Activated CD4-positive, alpha-beta T cell treated with anti-CD3 and anti-CD28 coated beads, Interleukin-2, amount 50 U/mL, for 48 hours (primary cell): ENCODE measurements around the gene ARMC5.
A peak's percentile ranks its signal among the peaks of the same experiment; 100 is the strongest.
"Not testable (repeated sequence)": the region's sequence is repeated elsewhere in the genome, so short reads cannot be mapped to it uniquely, and the experiment has no call there.

Experiments used
- DNase-seq, 2 experiments: peaks; one replicate each; pipeline ENCODE4 v3.0.0-alpha.2; 2020

Gene ARMC5

GRCh38 chr16:31435341-31436220 is 23.7 kb upstream of the ARMC5 start:
- no peak for DNase-seq

- no peak for DNase-seq
These were observed 22.9 kb upstream of the ARMC5 start for GRCh38 chr16:31436221-31437045.

DNA sequence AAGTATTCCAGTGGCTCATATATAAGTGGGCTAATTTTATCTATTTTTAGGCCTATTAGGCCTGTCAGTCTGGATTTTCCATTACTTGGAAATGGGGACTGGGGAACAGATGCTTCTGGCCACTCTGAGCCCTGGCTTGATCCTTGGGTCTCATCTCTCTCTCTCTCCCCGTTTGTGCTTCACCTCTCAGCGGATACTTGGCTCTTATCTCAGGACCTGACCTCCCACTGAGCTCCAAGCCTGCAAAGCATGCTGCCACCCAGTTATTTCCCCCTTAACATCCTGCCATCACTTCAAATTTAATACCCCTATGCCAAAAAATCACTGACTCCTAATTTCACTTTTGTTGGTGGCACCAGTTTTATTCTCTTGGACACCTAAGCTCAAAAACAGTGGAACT is 20.9 kb upstream of the ARMC5 start:
- no peak for DNase-seq

GRCh38 chr16:31439023-31439422 is 20.3 kb upstream of the ARMC5 start:
- DNase-seq, result not testable (repeated sequence)

GRCh38 chr16:31439519-31439918 is 19.8 kb upstream of the ARMC5 start:
- DNase-seq, result no peak

DNA sequence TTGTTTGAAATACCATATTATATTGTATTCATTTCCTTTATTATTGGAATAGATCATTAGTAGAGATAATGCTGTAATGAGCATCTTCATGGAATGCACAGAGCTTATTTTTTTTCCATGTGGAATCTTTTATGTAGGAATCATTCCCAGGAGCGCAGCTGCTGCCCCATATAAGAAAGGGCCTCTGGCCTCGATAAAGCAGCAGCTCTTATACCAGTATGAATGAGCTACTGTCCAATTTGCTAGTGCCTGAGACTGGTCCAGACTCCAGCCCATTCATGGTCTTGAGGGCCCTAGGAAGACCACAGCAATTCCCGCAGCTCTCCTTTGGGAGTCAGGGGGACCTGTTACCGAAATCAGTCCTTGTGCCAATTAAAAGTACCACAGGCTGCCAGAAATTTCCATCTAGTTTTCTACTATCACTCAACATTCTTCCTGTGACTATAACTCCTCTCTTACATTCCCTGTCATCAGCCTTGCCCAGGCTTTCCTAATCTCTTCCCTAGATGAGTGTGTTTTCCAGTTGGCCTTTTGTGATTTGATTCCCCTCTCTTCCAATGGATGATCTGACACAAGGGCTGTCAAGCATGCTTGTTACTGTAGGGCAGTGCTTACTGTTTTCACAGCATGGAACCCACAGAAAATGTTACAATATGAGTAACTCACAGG is 18.7 kb upstream of the ARMC5 start:
- no peak for DNase-seq

GRCh38 chr16:31441956-31442355 is 17.3 kb upstream of the ARMC5 start:
- no peak for DNase-seq

DNA sequence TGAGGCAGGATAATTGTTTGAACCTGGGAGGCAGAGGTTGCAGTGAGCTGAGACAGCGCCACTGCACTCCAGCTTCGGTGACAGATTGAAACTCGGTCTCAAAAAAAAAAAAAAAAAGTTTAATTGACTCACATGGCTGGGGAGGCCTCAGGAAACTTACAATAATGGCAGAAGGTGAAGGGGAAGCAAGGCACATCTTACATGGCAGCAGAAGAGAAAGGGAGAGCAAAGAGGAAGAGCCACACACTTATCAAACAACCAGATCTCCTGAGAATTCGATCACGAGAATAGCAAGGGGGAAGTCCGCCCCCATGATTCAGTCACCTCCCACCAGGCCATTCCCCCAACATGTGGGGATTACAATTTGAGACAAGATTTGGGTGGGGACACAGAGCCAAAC is 13.4 kb upstream of the ARMC5 start:
- not testable (repeated sequence) for DNase-seq

DNA sequence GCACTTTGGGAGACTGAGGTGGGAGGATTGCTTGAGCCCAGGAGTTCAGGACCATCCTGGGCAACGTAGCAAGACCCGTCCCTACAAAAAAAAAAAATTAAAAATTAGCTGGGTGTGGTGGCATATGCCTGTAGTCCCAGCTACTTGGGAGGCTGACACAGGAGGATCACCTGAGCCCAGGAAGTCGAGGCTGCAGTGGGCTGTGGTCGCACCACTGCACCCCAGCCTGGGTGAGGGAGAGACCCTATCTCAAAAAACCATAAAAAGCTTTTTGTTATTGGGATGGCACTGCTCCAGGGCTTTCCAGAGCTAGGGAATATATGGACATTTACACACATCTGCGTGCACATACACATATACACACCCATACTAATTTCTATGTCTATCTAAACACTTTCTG is 8.1 kb upstream of the ARMC5 start:
- no peak for DNase-seq

GRCh38 chr16:31451681-31452351 is 7.5 kb upstream of the ARMC5 start:
- no peak for DNase-seq

DNA sequence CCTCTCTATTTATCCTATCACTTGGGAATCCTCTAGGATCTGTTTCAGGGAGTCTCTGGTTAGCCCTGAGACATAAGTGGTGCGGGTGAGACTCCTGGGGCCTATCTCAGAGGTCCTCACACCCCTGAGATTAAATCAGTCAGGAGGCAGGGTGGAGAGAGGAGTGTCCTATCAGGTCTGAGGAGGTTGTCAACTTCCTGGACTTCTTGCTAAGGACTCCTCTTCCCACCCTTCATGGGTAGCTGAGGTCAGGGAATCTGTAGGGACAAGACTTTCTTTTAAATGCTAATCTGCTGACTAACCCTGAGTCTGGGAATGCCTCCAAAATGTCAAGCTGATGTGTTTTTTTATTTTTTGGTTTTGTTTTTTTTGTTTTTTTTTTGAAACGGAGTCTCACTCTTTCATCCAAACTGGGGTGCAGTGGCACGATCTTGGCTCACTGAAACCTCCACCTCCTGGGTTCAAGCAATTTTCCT is 6.6 kb upstream of the ARMC5 start:
- DNase-seq, result no peak

DNA sequence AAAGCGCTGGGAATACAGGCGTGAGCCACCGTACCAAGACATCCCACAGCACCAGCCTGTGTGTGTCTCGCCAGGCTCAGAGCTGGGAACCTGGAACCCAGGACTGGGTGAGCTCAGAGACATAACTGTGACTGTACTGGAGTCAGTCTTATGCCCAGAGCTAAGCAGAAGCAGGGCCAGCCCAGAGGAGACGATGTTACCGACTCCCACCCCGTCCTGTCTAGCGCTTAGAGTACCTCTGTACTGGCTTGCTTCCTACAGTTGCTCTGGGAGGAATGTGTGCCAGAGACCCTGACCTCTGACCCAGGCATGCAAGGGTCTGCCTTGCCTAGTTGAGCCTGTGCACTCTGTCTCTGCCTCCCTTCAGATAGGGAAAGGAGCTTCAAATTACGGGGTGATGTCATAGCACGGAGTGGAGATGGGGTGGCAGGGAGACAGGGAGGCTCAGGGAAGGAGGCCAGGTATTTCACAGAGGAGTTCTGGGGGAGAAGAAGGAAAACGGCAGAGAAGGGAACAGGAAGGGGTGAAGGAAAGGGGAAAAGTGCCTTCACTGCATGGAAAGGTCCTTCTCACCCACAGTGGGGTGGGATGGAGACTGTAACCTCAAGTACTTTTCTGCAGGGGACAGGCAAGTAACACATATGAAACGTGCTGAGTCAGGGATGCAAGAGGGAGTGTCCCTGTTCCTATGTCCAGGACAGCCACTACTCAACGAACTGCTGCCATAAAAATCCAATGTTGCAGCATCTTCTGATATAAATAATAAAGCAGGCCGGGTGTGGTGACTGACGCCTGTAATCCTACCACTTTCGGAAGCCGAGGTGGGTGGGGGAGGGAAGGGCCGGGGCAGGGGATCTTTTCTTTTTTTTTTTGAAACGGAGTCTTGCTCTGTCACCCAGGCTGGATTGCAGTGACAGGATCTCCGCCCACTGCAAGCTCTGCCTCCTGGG is 5.8 kb upstream of the ARMC5 start:
- DNase-seq, result no peak

DNA sequence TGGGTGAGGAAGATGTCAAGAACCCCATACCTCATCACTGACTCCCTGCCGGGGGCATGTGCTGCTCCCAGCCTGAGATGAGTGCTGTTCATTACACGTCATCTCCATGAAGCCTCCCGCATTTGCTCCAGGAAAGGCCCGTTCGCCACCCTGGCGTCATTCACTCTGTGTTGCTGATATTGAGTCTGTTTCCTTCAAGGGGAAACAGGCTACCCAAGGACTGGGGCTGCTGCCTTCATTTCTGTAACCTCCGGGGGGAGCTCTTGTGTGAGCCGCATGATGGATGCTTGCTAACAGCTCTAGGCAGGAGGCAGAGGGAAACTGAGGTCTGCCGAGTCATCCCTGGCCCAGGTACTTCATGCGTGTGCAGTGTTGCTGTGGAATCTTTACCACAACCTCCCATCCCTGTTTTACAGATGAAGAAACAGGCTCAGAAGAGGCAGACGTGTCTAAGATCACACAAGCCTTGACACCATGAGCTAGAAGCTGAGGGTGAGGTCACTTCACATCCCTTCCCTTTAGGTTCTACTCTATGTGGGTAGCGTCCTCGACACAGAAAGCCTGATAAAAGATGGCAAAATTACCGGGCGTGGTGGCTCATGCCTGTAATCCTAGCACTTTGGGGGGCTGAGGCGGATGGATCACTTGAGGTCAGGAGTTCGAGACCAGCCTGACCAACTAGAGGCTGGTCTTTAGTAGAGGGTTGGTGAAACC is 3.5 kb upstream of the ARMC5 start:
- DNase-seq, result peak in 1 of 2 experiments; percentile 51

DNA sequence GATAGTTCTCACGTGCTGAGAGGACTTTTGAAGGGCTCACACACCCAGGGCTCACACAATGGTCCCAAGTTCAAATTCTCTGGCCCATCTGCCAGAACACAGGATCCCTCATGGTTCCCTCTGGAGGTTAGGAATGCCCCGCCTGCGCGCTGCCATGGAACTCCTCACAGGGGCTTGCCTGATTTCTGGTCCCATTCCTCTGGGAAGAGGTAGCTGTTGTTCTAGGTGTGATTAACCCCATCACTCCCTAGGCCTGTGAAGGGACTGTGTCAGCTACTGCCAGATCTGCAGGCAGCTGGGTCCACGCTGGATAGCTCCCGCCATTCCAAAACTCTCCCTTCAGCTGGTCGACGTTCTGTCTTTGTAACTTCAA is 2.3 kb upstream of the ARMC5 start:
- no peak for DNase-seq

DNA sequence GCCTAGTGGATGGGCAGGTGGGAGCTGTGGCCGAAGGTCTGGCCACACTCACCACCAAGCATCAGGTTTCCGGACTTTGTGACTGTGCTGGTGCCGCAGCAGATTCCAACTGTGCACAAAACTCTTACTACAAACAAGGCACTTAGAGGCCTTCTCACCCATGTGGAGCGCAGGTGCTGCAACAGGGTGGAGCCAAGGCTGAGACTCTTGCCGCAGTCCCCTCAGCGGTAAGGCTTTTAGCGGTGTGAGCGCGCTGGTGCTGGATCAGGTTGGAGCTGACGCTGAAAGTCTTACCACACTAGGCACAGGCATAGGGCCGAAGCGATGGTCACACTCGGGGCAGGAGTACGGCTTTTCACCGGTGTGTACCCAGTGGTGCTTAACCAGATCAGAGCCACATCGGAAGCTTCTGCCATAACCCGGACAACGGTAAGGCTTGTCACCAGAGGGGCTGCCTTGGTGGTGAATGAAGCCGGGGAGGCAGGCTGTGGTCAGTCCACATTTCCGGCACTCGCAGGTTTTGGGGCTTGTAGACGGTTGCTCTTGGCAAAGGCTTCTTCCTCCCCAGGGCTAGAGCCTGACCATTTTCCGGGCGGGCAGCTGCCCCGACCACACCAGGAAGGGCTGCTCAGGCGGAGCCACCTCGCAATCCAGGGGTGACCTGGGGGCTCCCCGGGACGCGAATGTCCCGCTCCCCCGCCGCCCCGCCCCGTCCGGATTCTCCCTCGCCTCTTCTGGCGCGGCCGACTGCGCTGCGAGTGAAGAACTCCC is 1.0 kb upstream of the ARMC5 start:
- peak; percentile 41 to 62 for DNase-seq

DNA sequence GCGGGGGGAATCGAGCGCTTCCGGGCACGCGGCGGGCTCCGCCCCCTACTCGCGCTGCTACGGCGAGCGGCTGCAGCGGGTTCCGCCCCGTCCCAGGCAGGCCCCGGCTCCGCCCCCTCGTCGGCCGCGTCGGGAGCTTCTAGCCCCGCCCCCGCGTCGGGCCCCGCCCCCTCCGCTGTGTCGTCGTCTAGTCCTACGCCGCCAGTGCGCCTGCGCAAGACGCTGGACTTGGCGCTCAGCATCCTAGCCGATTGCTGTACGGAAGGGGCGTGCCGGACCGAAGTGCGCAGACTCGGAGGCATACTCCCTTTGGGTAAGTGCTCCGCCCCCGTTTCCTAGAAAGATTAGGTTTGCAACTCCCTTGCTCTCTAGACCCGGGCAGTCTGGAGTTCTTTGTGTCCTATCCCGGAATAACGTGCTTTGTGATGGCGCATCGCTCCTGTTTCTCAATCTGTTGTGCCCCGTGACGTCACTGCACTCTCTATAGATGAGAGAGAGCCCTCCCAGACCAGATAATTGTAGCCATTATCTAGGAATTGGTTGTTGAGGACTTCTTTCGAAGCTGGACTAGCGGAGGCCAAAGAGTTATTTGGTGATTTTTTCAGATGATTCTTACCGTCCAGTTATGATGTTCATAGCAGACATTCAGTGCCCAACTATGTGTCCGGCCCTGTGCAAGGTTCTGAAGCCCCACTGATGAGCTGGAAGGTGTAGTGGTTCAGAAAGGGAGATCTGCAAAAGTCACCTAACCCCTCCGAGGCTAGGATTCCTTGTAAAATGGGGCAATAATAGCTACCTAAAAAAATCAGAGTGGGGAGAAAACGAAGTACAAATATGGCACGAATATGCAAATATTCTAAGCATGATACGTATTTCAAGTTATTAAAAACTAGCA is 633 bp downstream of the ARMC5 start:
- DNase-seq, result peak; percentile 100

GRCh38 chr16:31460582-31461002 is 1.3 kb downstream of the ARMC5 start:
- DNase-seq, result no peak

- no peak for DNase-seq
These were observed 2.1 kb downstream of the ARMC5 start for GRCh38 chr16:31461201-31461920.
